HepG2 (cell line): ENCODE data around the gene TASP1. TPM values are rescaled to one million over a fixed set of nuclear protein-coding genes. Genes with fewer than 3 reads are reported as not detected.

Experiments used
- ATAC-seq: fragments of 200-7000 bp; cut with Tn5 transposase; 3 replicates; pipeline ENCODE4 v1.9.1; 2020; ENCODE audit warnings: mild to moderate bottlenecking, moderate library complexity
- BruUV-seq: library from RNA; stranded (reverse); fragments of 400-500 nt; replicated peaks from 2 replicates; lab custom pipeline; 2021; lab: Mats Ljungman, UMichigan
- CTCF ChIA-PET: fragments of 300-600 bp; formaldehyde crosslinking; extraction: SDS; loops from one replicate; lab custom pipeline; 2021; ENCODE audit warnings: low total read pairs, inconsistent platforms, low intra/inter-chr PET ratio; lab: Yijun Ruan, JAX
- POLR2A ChIA-PET: fragments of 350-600 bp; sonication (Branson Sonifier 250); formaldehyde crosslinking; loops from one replicate; lab custom pipeline; 2020; ENCODE audit warnings: antibody characterized with exemption, inconsistent platforms; lab: Yijun Ruan, JAX
- DNase-seq: peaks from one replicate; pipeline ENCODE4 v3.0.0-alpha.2; 2015; ENCODE audit warnings: low spot score
- FAIRE-seq: peaks from 3 replicates; lab custom pipeline; 2011; peaks lifted over from hg19 to GRCh38; lab: Jason Lieb, UNC
- H2AFZ ChIP-seq: one replicate; pipeline ENCODE4 v1.6.1; 2011; ENCODE audit warnings: low read length, inconsistent platforms
- H3K27ac ChIP-seq: fragments of 300-600 bp; 3 replicates; pipeline ENCODE4 v1.8.0; 2011; ENCODE audit warnings: mixed run types, mild to moderate bottlenecking, mixed read lengths, low read length, inconsistent platforms; ENCODE audit not compliant: insufficient read depth; ENCODE audit errors: extremely low read length
- H3K27me3 ChIP-seq, 2 experiments: fragments of 200-600 bp in 1 of 2; 2 replicates in 1 of 2; 3 replicates in 1 of 2; pipeline versions ENCODE4 v1.6.0 to v1.8.0; 2011; ENCODE audit warnings: low read length in 2 of 2, mild to moderate bottlenecking in 2 of 2, moderate library complexity in 2 of 2, inconsistent platforms in 1 of 2; ENCODE audit not compliant: insufficient read depth in 2 of 2, control insufficient read depth in 1 of 2
- H3K36me3 ChIP-seq, 2 experiments: fragments of 200-600 bp in 1 of 2; replicated peaks in 1 of 2; 2 replicates in 1 of 2; 3 replicates in 1 of 2; pipeline versions ENCODE4 v1.5.1 to v1.8.0; 2011; ENCODE audit warnings: low read length in 2 of 2, inconsistent platforms in 1 of 2; ENCODE audit not compliant: insufficient read depth in 2 of 2, control insufficient read depth in 1 of 2
- H3K4me1 ChIP-seq: 2 replicates; pipeline ENCODE4 v1.5.1; 2012; ENCODE audit warnings: low read length, inconsistent platforms; ENCODE audit not compliant: insufficient read depth
- H3K4me2 ChIP-seq: 2 replicates; pipeline ENCODE4 v1.6.0; 2011; ENCODE audit warnings: low read depth, low read length, inconsistent platforms
- H3K4me3 ChIP-seq, 3 experiments: fragments of 200-600 bp in 1 of 3; sonication (generic), shearing (Covaris generic) in 1 of 3; replicated peaks in 1 of 3; 2 replicates each; pipeline ENCODE4 v1.5.1; 2011 to 2016; ENCODE audit warnings: low read length in 3 of 3, inconsistent platforms in 2 of 3, low read depth in 2 of 3, mild to moderate bottlenecking in 2 of 3, control low read depth in 1 of 3, mixed read lengths in 1 of 3; ENCODE audit not compliant: insufficient read depth in 1 of 3
- H3K79me2 ChIP-seq: one replicate; pipeline ENCODE4 v1.6.1; 2011; ENCODE audit warnings: low read length, inconsistent platforms; ENCODE audit not compliant: insufficient read depth
- H3K9ac ChIP-seq: 2 replicates; pipeline ENCODE4 v1.6.0; 2011; ENCODE audit warnings: mild to moderate bottlenecking, low read depth, low read length, inconsistent platforms; ENCODE audit not compliant: insufficient read depth
- H3K9me3 ChIP-seq: 2 replicates; pipeline ENCODE4 v1.5.1; 2012; ENCODE audit warnings: mild to moderate bottlenecking, low read length
- H4K20me1 ChIP-seq: 2 replicates; pipeline ENCODE4 v1.6.0; 2011; ENCODE audit warnings: inconsistent platforms, mild to moderate bottlenecking, low read length, moderate library complexity; ENCODE audit not compliant: insufficient read depth
- CHD4 ChIP-seq: fragments of 200-600 bp; sonication (generic); IDR thresholded peaks from 2 replicates; pipeline ENCODE4 v1.7.0; 2017; ENCODE audit warnings: mild to moderate bottlenecking, low read length, borderline replicate concordance
- SPEN ChIP-seq: sonication (generic); formaldehyde crosslinking; IDR thresholded peaks from 2 replicates; pipeline ENCODE4 v1.5.1; 2020; ENCODE audit warnings: low read depth, mild to moderate bottlenecking, missing genetic modification reagents
- ZBTB42 ChIP-seq: sonication (generic); formaldehyde crosslinking; IDR thresholded peaks from 2 replicates; pipeline ENCODE4 v1.5.0; 2020; ENCODE audit warnings: mild to moderate bottlenecking, missing genetic modification reagents
- ZMYM2 ChIP-seq: sonication (generic); formaldehyde crosslinking; IDR thresholded peaks from 2 replicates; pipeline ENCODE4 v1.8.0; 2022; ENCODE audit warnings: mild to moderate bottlenecking, missing genetic modification reagents
- WGBS: methylation state at CpG from one replicate; pipeline ENCODE4 v1.1.6; 2017; ENCODE audit warnings: low lambda C conversion rate; 5-methylcytosine and 5-hydroxymethylcytosine counted together
- in situ Hi-C: cut with HindIII; loops from 2 replicates; pipeline ENCODE4 v1.10.0; 2017; ENCODE audit warnings: low pct_unique_long_range_greater_than_20kb; ENCODE audit not compliant: extremely low pct_ligation_motif_present
- intact Hi-C: fragments of 100-400 bp; cut with micrococcal nuclease; formaldehyde crosslinking; loops from one replicate; pipeline ENCODE4 v1.10.0; 2022; ENCODE audit not compliant: unreplicated experiment
- polyA plus RNA-seq, 8 experiments: library from polyadenylated mRNA; depleted of rRNA in 3 of 8; stranded (reverse) in 7 of 8; unstranded in 1 of 8; fragments of >200 nt; fragmentation: Illumina TruSeq in 4 of 8; extraction: Trizol in 4 of 8; gene quantifications; 2 replicates each; pipeline versions ENCODE4 v1.2.1 to v1.2.3, GENCODE V29; 2011 to 2016; ENCODE audit warnings: low read depth in 4 of 8, missing spikeins in 1 of 8, mixed read lengths in 1 of 8; ENCODE audit not compliant: insufficient read depth in 1 of 8
- total RNA-seq, 5 experiments: library from RNA; depleted of rRNA; stranded (reverse); fragments of >200 nt; fragmentation: Illumina TruSeq; extraction: Trizol; gene quantifications; 2 replicates each; pipeline ENCODE4 v1.2.3, GENCODE V29; 2016; ENCODE audit warnings: low read depth in 1 of 5
- TF ChIP-seq, protein P1 (sequence below): sonication (generic); formaldehyde crosslinking; IDR thresholded peaks from 2 replicates; pipeline ENCODE4 v1.5.1; 2020; ENCODE audit warnings: mild to moderate bottlenecking, missing genetic modification reagents
- TF ChIP-seq, protein P2 (sequence below): IDR thresholded peaks from 2 replicates; pipeline ENCODE4 v1.6.1; 2016

Gene TASP1
- total and polyA plus RNA-seq, 2 of the 13 experiments (the other 11 are each of a cell fraction or from before 2014, with no cell fraction given): 10.0 to 25.2 TPM

DNA sequence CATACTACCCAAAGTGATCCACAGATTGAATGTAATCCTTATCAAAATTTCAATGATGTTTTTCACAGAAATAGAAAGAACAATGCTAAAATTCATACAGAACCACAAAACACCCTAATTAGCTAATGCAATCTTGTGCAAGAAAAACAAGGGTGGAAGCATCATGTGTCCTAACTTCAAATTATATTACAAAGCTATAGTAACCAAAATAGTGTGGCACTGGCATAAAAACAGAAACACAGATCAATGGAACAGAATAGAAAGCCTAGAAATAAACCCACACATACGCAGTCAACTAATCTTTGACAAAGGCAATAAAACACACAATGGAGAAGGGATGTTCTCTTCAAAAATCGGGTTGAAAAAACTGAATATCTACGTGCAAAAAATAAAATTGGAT lies 131.1 kb downstream of the TASP1 start:
- H3K4me3 ChIP-seq: no peak overlapping the region
- WGBS: 66% methylated on average over 3 of the region's 3 CpGs
- CTCF ChIA-PET: no interaction called here
- FAIRE-seq (no peak), ATAC-seq (no peak), DNase-seq (no peak)
- H3K9me3 ChIP-seq: peaks cover 15% of the 10 kb centered on the region
- H3K79me2 ChIP-seq: no peaks in the 10 kb centered on the region
- TF ChIP-seq ZBTB42 (CRISPR knock-in tag) (no peak), CHD4 (0 out of 2 replicates have a peak, but pooled peaks have one; percentile 62), ZMYM2 (CRISPR knock-in tag) (0 out of 2 replicates have a peak, but pooled peaks have one; percentile 25), SPEN (CRISPR knock-in tag) (no peak)
- TF ChIP-seq, protein P1, sequence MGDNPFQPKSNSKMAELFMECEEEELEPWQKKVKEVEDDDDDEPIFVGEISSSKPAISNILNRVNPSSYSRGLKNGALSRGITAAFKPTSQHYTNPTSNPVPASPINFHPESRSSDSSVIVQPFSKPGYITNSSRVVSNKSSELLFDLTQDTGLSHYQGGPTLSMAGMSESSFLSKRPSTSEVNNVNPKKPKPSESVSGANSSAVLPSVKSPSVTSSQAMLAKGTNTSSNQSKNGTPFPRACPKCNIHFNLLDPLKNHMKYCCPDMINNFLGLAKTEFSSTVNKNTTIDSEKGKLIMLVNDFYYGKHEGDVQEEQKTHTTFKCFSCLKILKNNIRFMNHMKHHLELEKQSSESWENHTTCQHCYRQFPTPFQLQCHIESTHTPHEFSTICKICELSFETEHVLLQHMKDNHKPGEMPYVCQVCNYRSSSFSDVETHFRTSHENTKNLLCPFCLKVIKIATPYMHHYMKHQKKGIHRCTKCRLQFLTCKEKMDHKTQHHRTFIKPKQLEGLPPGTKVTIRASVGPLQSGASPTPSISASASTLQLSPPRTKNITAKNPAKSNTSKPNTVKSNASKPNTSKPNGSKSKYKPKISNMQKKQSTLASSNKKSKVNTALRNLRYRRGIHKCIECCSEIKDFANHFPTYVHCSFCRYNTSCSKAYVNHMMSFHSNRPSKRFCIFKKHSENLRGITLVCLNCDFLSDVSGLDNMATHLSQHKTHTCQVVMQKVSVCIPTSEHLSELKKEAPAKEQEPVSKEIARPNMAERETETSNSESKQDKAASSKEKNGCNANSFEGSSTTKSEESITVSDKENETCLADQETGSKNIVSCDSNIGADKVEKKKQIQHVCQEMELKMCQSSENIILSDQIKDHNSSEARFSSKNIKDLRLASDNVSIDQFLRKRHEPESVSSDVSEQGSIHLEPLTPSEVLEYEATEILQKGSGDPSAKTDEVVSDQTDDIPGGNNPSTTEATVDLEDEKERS (CRISPR knock-in tag): peak; percentile 53; the same call in 1 of the 2 replicates
- TF ChIP-seq, protein P2, sequence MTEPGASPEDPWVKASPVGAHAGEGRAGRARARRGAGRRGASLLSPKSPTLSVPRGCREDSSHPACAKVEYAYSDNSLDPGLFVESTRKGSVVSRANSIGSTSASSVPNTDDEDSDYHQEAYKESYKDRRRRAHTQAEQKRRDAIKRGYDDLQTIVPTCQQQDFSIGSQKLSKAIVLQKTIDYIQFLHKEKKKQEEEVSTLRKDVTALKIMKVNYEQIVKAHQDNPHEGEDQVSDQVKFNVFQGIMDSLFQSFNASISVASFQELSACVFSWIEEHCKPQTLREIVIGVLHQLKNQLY (CRISPR knock-in tag): no peak
- H3K36me3 ChIP-seq: no peaks in the 10 kb centered on the region
- H3K4me2 ChIP-seq: no peak overlapping the region
- POLR2A ChIA-PET: no interaction called here
- no peak overlapping the region for H2AFZ ChIP-seq
- BruUV-seq: no TSS peak
- no peaks in the 10 kb centered on the region for H4K20me1 ChIP-seq
- no peak overlapping the region for H3K9ac ChIP-seq
- intact Hi-C loops: loop anchor here (5.0 kb wide), 1 partner anchor 1960 kb away; no protein-coding TSS in a partner anchor
- no peak overlapping the region for H3K27ac ChIP-seq
- in situ Hi-C loops: no loop called here
- H3K27me3 ChIP-seq: no peaks in the 10 kb centered on the region
- no peaks in the 10 kb centered on the region for H3K4me1 ChIP-seq
